Karpas-422 (cell line): ENCODE data around the gene FARS2. TPM values are rescaled to one million over a fixed set of nuclear protein-coding genes. Genes with fewer than 3 reads are reported as not detected.

ENCODE experiments used
- DNase-seq: peaks from one replicate; pipeline ENCODE4 v3.0.0-alpha.2; 2015
- H2AFZ ChIP-seq: fragments of 200-600 bp; sonication (generic); 2 replicates; pipeline ENCODE4 v1.6.1; 2014; ENCODE audit warnings: antibody characterized with exemption, low read length, mixed read lengths
- H3K27ac ChIP-seq: fragments of 200-600 bp; sonication (generic); 2 replicates; pipeline ENCODE4 v1.5.1; 2014; ENCODE audit warnings: mild to moderate bottlenecking, low read length, moderate library complexity
- H3K27me3 ChIP-seq: fragments of 200-600 bp; sonication (generic); 2 replicates; pipeline ENCODE4 v1.6.1; 2014; ENCODE audit warnings: low read length, mixed read lengths
- H3K36me3 ChIP-seq: fragments of 200-600 bp; sonication (generic); 2 replicates; pipeline ENCODE4 v1.6.1; 2014; ENCODE audit warnings: low read length, mixed read lengths; ENCODE audit not compliant: insufficient read depth
- H3K4me1 ChIP-seq: fragments of 200-600 bp; sonication (generic); 2 replicates; pipeline ENCODE4 v1.6.1; 2014; ENCODE audit warnings: mild to moderate bottlenecking, low read length, mixed read lengths
- H3K4me2 ChIP-seq: fragments of 200-600 bp; sonication (generic); 2 replicates; pipeline ENCODE4 v1.6.1; 2014; ENCODE audit warnings: low read length, low read depth, mild to moderate bottlenecking; ENCODE audit not compliant: poor library complexity, severe bottlenecking
- H3K4me3 ChIP-seq: fragments of 200-600 bp; sonication (generic); 2 replicates; pipeline ENCODE4 v1.5.1; 2014; ENCODE audit warnings: mild to moderate bottlenecking, antibody characterized with exemption, low read length, mixed read lengths
- H3K79me2 ChIP-seq: fragments of 200-600 bp; sonication (generic); 2 replicates; pipeline ENCODE4 v1.6.1; 2014; ENCODE audit warnings: mild to moderate bottlenecking, low read length, mixed read lengths
- H3K9ac ChIP-seq: fragments of 200-600 bp; sonication (generic); 2 replicates; pipeline ENCODE4 v1.6.0; 2014; ENCODE audit warnings: low read length
- H3K9me2 ChIP-seq: fragments of 200-600 bp; sonication (generic), shearing (Covaris generic); replicated peaks from 2 replicates; pipeline ENCODE4 v1.6.0; 2014; ENCODE audit warnings: mild to moderate bottlenecking, low read length, moderate library complexity; ENCODE audit not compliant: insufficient read depth
- H3K9me3 ChIP-seq: fragments of 300-700, 200-600 bp; sonication (generic); 2 replicates; pipeline ENCODE4 v1.6.1; 2014; ENCODE audit warnings: low read length, mixed read lengths
- H4K20me1 ChIP-seq: fragments of 200-600 bp; sonication (generic); 2 replicates; pipeline ENCODE4 v1.6.1; 2014; ENCODE audit warnings: mild to moderate bottlenecking, antibody characterized with exemption, low read length, low read depth; ENCODE audit not compliant: insufficient read depth
- total RNA-seq: library from RNA; depleted of rRNA; stranded (reverse); fragments of >200 nt; shearing (Covaris generic); gene quantifications from 2 replicates; pipeline ENCODE4 v1.2.3, GENCODE V29; 2014; ENCODE audit warnings: low replicate concordance

Gene FARS2
- total RNA-seq, 1 experiment from 2014 or later: 9.0 TPM

DNA sequence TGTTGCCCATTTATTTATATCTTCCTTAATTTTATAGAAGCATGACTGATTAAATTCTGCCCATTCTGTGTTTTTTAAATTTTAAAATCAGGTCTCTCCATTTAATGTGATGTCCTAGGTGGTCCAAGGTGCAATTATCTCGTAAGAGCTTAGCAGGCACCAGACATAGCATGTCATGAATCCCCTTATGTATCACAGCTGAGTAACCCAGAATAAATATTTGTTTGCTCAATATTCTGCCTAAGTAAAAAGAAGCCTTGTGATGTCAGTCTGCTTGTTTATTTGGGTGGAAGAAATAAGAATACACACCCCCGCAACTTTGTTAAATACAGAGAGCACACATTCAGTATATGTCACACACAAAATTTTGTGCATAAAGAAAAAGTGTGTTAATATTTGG lies 211.3 kb downstream of the FARS2 start:
- DNase-seq: no peak
- H3K9me2 ChIP-seq: no peaks in the 10 kb centered on the region
- no peaks in the 10 kb centered on the region for H3K36me3 ChIP-seq
- H3K4me2 ChIP-seq: no peak overlapping the region
- no peak overlapping the region for H3K27ac ChIP-seq
- H4K20me1 ChIP-seq: peaks cover 14% of the 10 kb centered on the region
- H3K27me3 ChIP-seq: no peaks in the 10 kb centered on the region
- no peak overlapping the region for H2AFZ ChIP-seq
- no peak overlapping the region for H3K4me3 ChIP-seq
- H3K9me3 ChIP-seq: no peaks in the 10 kb centered on the region
- H3K4me1 ChIP-seq: peaks cover 5% of the 10 kb centered on the region
- H3K79me2 ChIP-seq: no peaks in the 10 kb centered on the region
- no peak overlapping the region for H3K9ac ChIP-seq

DNA sequence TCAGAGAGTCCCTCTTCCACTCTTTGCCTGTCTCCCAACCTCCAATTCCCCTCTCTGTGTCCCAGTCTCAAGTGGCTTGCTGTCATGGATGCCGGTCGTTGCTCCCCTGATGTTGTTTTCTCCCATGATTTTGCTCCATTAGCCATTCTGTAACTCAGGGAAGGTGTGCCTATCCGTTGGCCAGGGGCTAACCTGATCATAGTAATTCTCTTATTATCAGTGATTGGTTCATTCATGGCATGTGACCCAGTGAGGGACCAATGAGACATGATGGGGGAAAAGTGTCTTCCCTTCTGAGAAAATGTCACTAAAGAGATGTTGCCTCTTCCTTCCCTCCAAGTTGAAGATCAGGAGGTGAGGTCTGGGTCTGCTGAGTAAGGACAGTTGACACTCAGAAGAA lies 214.5 kb downstream of the FARS2 start:
- no peaks in the 10 kb centered on the region for H3K9me3 ChIP-seq
- H3K27me3 ChIP-seq: no peaks in the 10 kb centered on the region
- no peak overlapping the region for H3K4me2 ChIP-seq
- peaks cover 5% of the 10 kb centered on the region for H3K4me1 ChIP-seq
- no peaks in the 10 kb centered on the region for H3K79me2 ChIP-seq
- H3K9ac ChIP-seq: no peak overlapping the region
- H3K9me2 ChIP-seq: no peaks in the 10 kb centered on the region
- DNase-seq: no peak
- H3K27ac ChIP-seq: no peak overlapping the region
- no peak overlapping the region for H2AFZ ChIP-seq
- H3K4me3 ChIP-seq: no peak overlapping the region
- no peaks in the 10 kb centered on the region for H3K36me3 ChIP-seq
- peaks cover 14% of the 10 kb centered on the region for H4K20me1 ChIP-seq

DNA sequence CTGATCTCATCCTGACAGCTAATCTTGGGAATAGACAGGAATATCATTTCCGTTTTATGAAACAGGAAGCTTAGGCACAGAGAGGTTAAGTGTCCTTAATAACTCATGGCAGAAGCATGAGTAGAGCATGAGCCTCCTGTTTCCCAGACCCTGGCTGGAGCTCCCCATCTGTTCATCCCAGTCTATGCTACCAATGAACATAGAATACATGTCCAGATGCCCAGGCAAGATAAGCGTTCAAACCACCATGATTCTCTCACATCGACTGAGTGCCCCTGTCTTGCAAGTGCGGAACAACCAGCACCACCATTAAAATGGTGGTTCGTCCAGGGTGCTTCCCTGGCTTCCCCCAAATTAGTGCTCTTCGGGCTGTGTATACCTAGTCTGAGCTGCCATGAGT lies 217.1 kb downstream of the FARS2 start:
- H3K4me2 ChIP-seq: no peak overlapping the region

DNA sequence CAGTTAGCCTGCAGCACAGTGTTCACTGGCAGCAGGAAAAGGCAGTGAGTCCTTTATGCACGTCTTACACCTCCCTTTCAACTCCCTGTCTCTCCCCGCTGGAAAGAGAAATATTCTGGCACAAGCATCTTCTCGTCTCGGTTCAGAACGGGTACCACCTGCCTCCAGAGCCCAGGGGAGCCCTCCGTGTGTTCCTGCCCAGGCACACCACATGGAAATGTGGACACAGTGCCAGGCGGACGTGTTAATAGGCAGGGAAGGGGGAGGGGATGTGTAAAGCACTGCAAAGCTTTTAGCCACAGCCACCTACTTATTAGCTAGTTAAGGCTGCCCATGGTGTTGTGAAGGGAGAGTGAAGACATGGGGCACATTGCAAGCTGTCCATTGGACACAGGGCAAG lies 219.7 kb downstream of the FARS2 start:
- Histone ChIP-seq H3K36me3 (no peaks in the 10 kb centered on the region), H3K27ac (no peak overlapping the region), H3K9me3 (no peaks in the 10 kb centered on the region), H4K20me1 (peaks cover 16% of the 10 kb centered on the region; the same call in 1 of the 2 replicates), H3K9ac (no peak overlapping the region), H2AFZ (no peak overlapping the region), H3K27me3 (no peaks in the 10 kb centered on the region), H3K9me2 (no peaks in the 10 kb centered on the region), H3K79me2 (no peaks in the 10 kb centered on the region), H3K4me2 (no peak overlapping the region), H3K4me1 (no peaks in the 10 kb centered on the region), H3K4me3 (no peak overlapping the region)
- DNase-seq: no peak

More for the DNA sequence above, 217.1 kb downstream of the FARS2 start:
- Histone ChIP-seq H3K9me3 (no peaks in the 10 kb centered on the region), H3K9ac (no peak overlapping the region), H3K79me2 (no peaks in the 10 kb centered on the region), H3K27me3 (no peaks in the 10 kb centered on the region), H3K4me1 (no peaks in the 10 kb centered on the region), H3K4me3 (no peak overlapping the region), H4K20me1 (peaks cover 16% of the 10 kb centered on the region), H3K27ac (no peak overlapping the region), H3K9me2 (no peaks in the 10 kb centered on the region), H2AFZ (no peak overlapping the region), H3K36me3 (no peaks in the 10 kb centered on the region)
- no peak for DNase-seq

DNA sequence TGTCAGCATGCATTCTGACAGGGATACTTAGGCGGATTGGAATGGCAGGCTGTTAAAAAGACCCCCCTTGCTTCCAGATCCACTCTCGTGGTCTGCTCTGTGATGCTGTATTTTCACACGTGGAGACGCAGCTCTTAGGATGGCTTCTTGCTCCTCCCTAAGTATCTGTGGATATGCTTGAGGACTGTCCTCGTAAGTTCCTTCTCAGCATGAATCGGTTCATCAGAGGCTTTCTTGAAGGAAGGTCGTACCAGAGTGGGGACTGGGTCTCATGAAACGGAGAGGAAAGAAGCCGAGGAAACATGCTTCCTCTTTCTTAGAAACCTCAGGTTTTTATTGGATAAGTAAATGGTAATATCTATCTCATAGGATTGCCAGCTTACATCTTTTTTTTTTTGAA lies 220.4 kb downstream of the FARS2 start:
- Histone ChIP-seq H3K9ac (no peak overlapping the region), H3K27me3 (no peaks in the 10 kb centered on the region), H3K36me3 (no peaks in the 10 kb centered on the region), H2AFZ (no peak overlapping the region), H3K9me2 (no peaks in the 10 kb centered on the region), H4K20me1 (peaks cover 16% of the 10 kb centered on the region; the same call in 1 of the 2 replicates), H3K27ac (no peak overlapping the region), H3K79me2 (no peaks in the 10 kb centered on the region), H3K9me3 (no peaks in the 10 kb centered on the region), H3K4me2 (no peak overlapping the region), H3K4me1 (no peaks in the 10 kb centered on the region), H3K4me3 (no peak overlapping the region)
- DNase-seq: no peak

DNA sequence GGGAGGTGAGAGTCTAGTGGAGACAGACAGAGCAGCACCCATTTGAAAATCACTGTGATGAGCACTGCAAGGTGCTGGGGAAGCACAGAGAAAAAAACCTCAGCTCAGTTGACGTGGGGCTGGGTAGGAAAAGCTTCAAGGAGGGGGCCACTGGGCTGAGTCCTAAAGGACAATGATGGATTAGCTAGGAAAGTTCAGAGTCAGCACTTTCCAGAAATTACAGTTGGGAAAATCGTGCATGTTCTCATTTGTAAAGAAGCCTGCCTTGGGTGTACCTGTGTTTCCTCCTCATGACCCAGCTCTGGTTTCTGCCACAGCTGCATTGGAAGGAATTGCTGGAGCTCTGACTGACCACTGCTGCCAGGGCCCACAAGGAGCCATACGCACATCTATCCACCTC lies 221.3 kb downstream of the FARS2 start:
- peaks cover 16% of the 10 kb centered on the region; the same call in 1 of the 2 replicates for H4K20me1 ChIP-seq
- H3K27me3 ChIP-seq: no peaks in the 10 kb centered on the region
- DNase-seq: no peak
- no peaks in the 10 kb centered on the region for H3K36me3 ChIP-seq
- H3K27ac ChIP-seq: no peak overlapping the region
- no peak overlapping the region for H3K4me2 ChIP-seq
- no peaks in the 10 kb centered on the region for H3K9me3 ChIP-seq
- H3K79me2 ChIP-seq: no peaks in the 10 kb centered on the region
- no peak overlapping the region for H2AFZ ChIP-seq
- H3K9me2 ChIP-seq: no peaks in the 10 kb centered on the region
- no peak overlapping the region for H3K9ac ChIP-seq
- H3K4me1 ChIP-seq: no peaks in the 10 kb centered on the region
- no peak overlapping the region for H3K4me3 ChIP-seq

DNA sequence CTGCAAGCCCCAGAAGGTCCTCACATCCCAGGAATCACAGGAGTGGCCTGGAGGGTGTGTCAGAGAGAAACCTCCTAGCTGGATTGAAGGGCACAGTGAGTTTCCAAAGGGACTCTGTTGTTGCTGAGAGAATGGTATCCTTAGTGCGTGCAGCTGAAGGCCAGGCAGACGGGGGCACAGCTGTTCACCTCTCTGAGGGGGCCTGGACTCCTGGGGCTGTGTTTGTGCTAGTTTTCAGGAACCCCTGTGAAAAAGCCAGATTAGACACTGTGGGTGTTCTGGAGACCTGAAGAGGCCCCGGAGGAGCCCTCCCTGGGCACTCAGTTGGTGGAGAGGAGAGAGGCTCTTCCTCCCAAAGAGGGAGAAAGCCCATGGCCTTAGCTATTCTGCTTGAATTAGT lies 223.4 kb downstream of the FARS2 start:
- Histone ChIP-seq H3K9me3 (no peaks in the 10 kb centered on the region), H3K36me3 (no peaks in the 10 kb centered on the region), H3K27ac (no peak overlapping the region), H3K4me1 (no peaks in the 10 kb centered on the region), H3K9ac (no peak overlapping the region), H3K79me2 (no peaks in the 10 kb centered on the region), H2AFZ (no peak overlapping the region), H3K4me2 (no peak overlapping the region), H3K4me3 (no peak overlapping the region), H4K20me1 (peaks cover 16% of the 10 kb centered on the region; the same call in 1 of the 2 replicates), H3K27me3 (no peaks in the 10 kb centered on the region), H3K9me2 (no peaks in the 10 kb centered on the region)
- DNase-seq: no peak

DNA sequence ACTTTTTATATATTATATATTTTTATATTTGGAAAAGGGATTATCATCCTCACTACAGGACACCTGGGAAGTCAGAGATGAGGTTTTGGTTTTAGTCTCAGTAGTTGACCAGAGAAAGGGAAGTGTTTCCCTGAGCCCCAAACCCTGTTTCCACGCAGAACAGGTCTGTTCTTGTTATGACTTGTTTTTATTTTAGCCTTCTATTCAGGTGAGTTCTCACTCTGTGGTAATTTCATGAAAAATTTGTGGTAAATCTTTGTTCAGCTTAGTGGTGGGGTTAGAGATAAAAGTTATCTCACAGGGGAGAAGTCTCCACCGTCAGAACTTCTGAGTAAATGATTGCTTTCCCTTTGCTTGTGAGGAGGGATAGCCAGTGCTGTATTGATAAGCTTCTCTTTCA lies 224.9 kb downstream of the FARS2 start:
- Histone ChIP-seq H3K79me2 (no peaks in the 10 kb centered on the region), H3K27ac (no peak overlapping the region), H2AFZ (no peak overlapping the region), H3K9me3 (no peaks in the 10 kb centered on the region), H4K20me1 (peaks cover 20% of the 10 kb centered on the region; the same call in 1 of the 2 replicates), H3K4me1 (no peaks in the 10 kb centered on the region), H3K27me3 (no peaks in the 10 kb centered on the region), H3K36me3 (no peaks in the 10 kb centered on the region), H3K4me3 (no peak overlapping the region), H3K9me2 (no peaks in the 10 kb centered on the region), H3K9ac (no peak overlapping the region), H3K4me2 (no peak overlapping the region)
- DNase-seq: no peak
